MM.1S (cell line): ENCODE measurements around the gene SOST.

ENCODE experiments used
- DNase-seq: peaks from one replicate; pipeline ENCODE4 v3.0.0-alpha.2; 2015
- H2AFZ ChIP-seq: fragments of 300-600 bp; sonication (generic); 2 replicates; pipeline ENCODE4 v1.6.0; 2016; ENCODE audit warnings: antibody characterized with exemption, low read length
- H3F3A ChIP-seq: fragments of 300-600 bp; sonication (generic); 2 replicates; pipeline ENCODE4 v1.6.1; 2016; ENCODE audit warnings: mild to moderate bottlenecking, antibody characterized with exemption, low read length, moderate library complexity, mixed read lengths; ENCODE audit not compliant: insufficient read depth
- H3K27ac ChIP-seq: fragments of 300-600 bp; sonication (generic); 2 replicates; pipeline ENCODE4 v1.5.1; 2016; ENCODE audit warnings: mild to moderate bottlenecking, low read length
- H3K27me3 ChIP-seq: fragments of 300-600 bp; sonication (generic); replicated peaks from 2 replicates; pipeline ENCODE4 v1.6.0; 2016; ENCODE audit warnings: low read length; ENCODE audit not compliant: insufficient read depth
- H3K36me3 ChIP-seq: fragments of 300-600 bp; sonication (generic); replicated peaks from 2 replicates; pipeline ENCODE4 v1.6.1; 2016; ENCODE audit warnings: mild to moderate bottlenecking, low read length, mixed read lengths; ENCODE audit not compliant: insufficient read depth
- H3K4me1 ChIP-seq: fragments of 300-600 bp; sonication (generic); 2 replicates; pipeline ENCODE4 v1.6.1; 2016; ENCODE audit warnings: low read length, mixed read lengths
- H3K4me2 ChIP-seq: fragments of 300-600 bp; sonication (generic); 2 replicates; pipeline ENCODE4 v1.6.0; 2016; ENCODE audit warnings: low read depth, low read length
- H3K4me3 ChIP-seq: fragments of 300-600 bp; sonication (generic); 2 replicates; pipeline ENCODE4 v1.5.1; 2016; ENCODE audit warnings: low read length, mixed read lengths
- H3K79me2 ChIP-seq: fragments of 300-600 bp; sonication (generic); 2 replicates; pipeline ENCODE4 v1.6.1; 2016; ENCODE audit warnings: mixed run types, low read length, mixed read lengths
- H3K9ac ChIP-seq: fragments of 300-600 bp; sonication (generic); 2 replicates; pipeline ENCODE4 v1.6.1; 2016; ENCODE audit warnings: low read length, mixed read lengths
- H3K9me2 ChIP-seq: fragments of 300-600 bp; sonication (generic); replicated peaks from 2 replicates; pipeline ENCODE4 v1.6.1; 2016; ENCODE audit warnings: mild to moderate bottlenecking, low read length, mixed read lengths; ENCODE audit not compliant: insufficient read depth
- H3K9me3 ChIP-seq: fragments of 300-600 bp; sonication (generic); replicated peaks from 2 replicates; pipeline ENCODE4 v1.6.1; 2016; ENCODE audit warnings: mild to moderate bottlenecking, low read length, mixed read lengths; ENCODE audit not compliant: insufficient read depth
- H4K20me1 ChIP-seq: fragments of 300-600 bp; sonication (generic); 2 replicates; pipeline ENCODE4 v1.6.1; 2016; ENCODE audit warnings: mild to moderate bottlenecking, low read length, moderate library complexity, mixed read lengths; ENCODE audit not compliant: insufficient read depth
- EZH2 ChIP-seq: fragments of 300-600 bp; sonication (generic); optimal IDR thresholded peaks from 2 replicates; pipeline ENCODE3; 2017; ENCODE audit warnings: low read depth, mild to moderate bottlenecking, antibody characterized with exemption, low read length, mixed read lengths
- EZH2phosphoT487 ChIP-seq: fragments of 300-600 bp; sonication (generic); IDR thresholded peaks from 2 replicates; pipeline ENCODE4 v1.6.1; 2018; ENCODE audit warnings: antibody characterized with exemption, low read length
- TF ChIP-seq, protein P1 (sequence below): fragments of 300-600 bp; sonication (generic); IDR thresholded peaks from 2 replicates; pipeline ENCODE4 v1.5.1; 2016; ENCODE audit warnings: antibody characterized with exemption, low read length, mixed read lengths

SOST gene

DNA sequence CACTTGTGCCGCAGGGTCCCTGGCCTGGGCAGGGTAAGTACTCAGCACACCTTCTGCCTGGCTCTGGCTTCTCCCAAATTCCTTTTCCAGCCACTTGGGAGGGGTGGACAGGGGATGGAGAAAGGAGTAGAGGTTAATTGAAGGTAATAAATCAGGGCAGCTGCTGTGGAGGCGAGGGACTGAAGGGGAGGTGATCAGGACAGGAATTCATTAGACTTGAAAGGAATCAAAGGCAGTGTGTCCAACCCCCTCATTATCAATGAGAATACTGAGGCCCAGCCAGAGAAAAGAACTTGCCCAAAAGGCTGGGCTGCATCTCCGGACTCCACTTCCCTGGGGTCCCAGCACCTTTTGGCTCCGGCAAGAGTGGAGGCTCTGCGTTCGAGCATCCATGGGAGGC lies 2.4 kb downstream of the SOST start:
- Histone ChIP-seq H3K9me2 (no peaks in the 10 kb centered on the region), H3K36me3 (no peaks in the 10 kb centered on the region), H3K9ac (no peak overlapping the region), H3F3A (no peaks in the 10 kb centered on the region), H3K9me3 (no peaks in the 10 kb centered on the region), H3K4me3 (no peak overlapping the region), H3K4me2 (no peak overlapping the region), H3K27ac (no peak overlapping the region), H2AFZ (no peak overlapping the region), H3K4me1 (no peaks in the 10 kb centered on the region), H4K20me1 (no peaks in the 10 kb centered on the region), H3K79me2 (no peaks in the 10 kb centered on the region), H3K27me3 (peaks cover 86% of the 10 kb centered on the region)
- TF ChIP-seq EZH2phosphoT487: no peak
- DNase-seq: no peak

DNA sequence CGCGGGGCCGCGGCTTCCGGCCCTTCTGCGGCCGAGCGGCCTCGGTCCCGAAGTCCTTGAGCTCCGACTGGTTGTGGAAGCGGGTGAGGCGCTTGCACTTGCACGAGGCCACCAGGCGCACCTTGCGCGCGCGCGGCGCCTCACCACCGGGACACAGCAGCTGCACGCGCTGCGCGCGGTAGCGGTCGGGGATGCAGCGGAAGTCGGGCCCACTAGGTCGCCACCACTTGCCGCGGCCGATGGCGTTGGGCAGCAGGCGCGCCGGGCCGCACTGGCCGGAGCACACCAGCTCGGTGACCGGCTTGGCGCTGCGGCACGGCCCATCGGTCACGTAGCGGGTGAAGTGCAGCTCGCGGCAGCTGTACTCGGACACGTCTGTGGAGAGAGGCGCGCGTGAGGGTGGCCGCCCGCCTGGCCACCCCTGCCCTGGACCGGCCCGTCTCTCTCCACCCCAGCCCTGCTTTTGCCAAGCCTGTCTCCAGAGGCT lies 3.2 kb downstream of the SOST start:
- Histone ChIP-seq H3K4me2 (no peak overlapping the region), H3K36me3 (no peaks in the 10 kb centered on the region), H3K27me3 (peaks cover 93% of the 10 kb centered on the region), H3K4me3 (no peak overlapping the region), H3K9me3 (no peaks in the 10 kb centered on the region), H3K79me2 (no peaks in the 10 kb centered on the region), H3K27ac (no peak overlapping the region), H3K9me2 (no peaks in the 10 kb centered on the region), H4K20me1 (no peaks in the 10 kb centered on the region), H2AFZ (no peak overlapping the region), H3F3A (no peaks in the 10 kb centered on the region), H3K4me1 (no peaks in the 10 kb centered on the region), H3K9ac (no peak overlapping the region)
- TF ChIP-seq EZH2: no peak
- TF ChIP-seq EZH2phosphoT487: no peak
- TF ChIP-seq, protein P1, sequence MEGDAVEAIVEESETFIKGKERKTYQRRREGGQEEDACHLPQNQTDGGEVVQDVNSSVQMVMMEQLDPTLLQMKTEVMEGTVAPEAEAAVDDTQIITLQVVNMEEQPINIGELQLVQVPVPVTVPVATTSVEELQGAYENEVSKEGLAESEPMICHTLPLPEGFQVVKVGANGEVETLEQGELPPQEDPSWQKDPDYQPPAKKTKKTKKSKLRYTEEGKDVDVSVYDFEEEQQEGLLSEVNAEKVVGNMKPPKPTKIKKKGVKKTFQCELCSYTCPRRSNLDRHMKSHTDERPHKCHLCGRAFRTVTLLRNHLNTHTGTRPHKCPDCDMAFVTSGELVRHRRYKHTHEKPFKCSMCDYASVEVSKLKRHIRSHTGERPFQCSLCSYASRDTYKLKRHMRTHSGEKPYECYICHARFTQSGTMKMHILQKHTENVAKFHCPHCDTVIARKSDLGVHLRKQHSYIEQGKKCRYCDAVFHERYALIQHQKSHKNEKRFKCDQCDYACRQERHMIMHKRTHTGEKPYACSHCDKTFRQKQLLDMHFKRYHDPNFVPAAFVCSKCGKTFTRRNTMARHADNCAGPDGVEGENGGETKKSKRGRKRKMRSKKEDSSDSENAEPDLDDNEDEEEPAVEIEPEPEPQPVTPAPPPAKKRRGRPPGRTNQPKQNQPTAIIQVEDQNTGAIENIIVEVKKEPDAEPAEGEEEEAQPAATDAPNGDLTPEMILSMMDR: no peak
- DNase-seq: no peak

DNA sequence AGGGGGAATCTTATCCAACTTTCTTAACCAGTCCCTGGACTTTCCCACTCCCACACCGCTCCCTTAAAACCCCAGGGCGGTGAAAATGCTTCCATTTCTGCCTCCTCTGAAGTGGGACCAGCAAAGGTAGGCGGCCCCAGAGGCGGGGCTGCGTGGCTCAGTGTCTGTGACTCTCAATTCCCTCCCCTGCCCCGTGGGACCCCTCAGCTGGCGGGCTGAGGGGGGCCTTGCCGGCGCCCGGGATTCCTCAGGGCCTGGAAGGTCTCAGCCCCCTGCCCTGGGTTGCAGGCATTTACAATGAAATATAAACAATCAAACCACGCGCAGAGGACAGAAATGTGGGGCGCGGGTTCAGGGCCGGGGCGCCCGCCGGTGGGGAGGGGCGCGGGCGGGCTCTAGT lies 3.6 kb downstream of the SOST start:
- TF ChIP-seq, protein P1: no peak
- no peak for TF ChIP-seq EZH2phosphoT487
- no peak for TF ChIP-seq EZH2
- peaks cover 95% of the 10 kb centered on the region for H3K27me3 ChIP-seq
- H3F3A ChIP-seq: no peaks in the 10 kb centered on the region
- no peak for DNase-seq
- H3K9ac ChIP-seq: no peak overlapping the region
- no peak overlapping the region for H3K27ac ChIP-seq
- no peaks in the 10 kb centered on the region for H3K4me1 ChIP-seq
- H3K36me3 ChIP-seq: no peaks in the 10 kb centered on the region
- H3K9me2 ChIP-seq: no peaks in the 10 kb centered on the region
- no peaks in the 10 kb centered on the region for H3K9me3 ChIP-seq
- no peak overlapping the region for H3K4me3 ChIP-seq
- H2AFZ ChIP-seq: no peak overlapping the region
- no peaks in the 10 kb centered on the region for H3K79me2 ChIP-seq
- H3K4me2 ChIP-seq: no peak overlapping the region
- no peaks in the 10 kb centered on the region for H4K20me1 ChIP-seq

GRCh38 chr17:43753493-43754129 lies 5.0 kb downstream of the SOST start:
- no peak overlapping the region for H3K9ac ChIP-seq
- no peak overlapping the region for H3K4me3 ChIP-seq
- H3K9me3 ChIP-seq: no peaks in the 10 kb centered on the region
- H3K27me3 ChIP-seq: peaks cover 93% of the 10 kb centered on the region
- no peak overlapping the region for H3K27ac ChIP-seq
- no peaks in the 10 kb centered on the region for H3K36me3 ChIP-seq
- TF ChIP-seq EZH2 (no peak), EZH2phosphoT487 (no peak)
- TF ChIP-seq, protein P1: no peak
- H2AFZ ChIP-seq: no peak overlapping the region
- no peak for DNase-seq
- no peaks in the 10 kb centered on the region for H4K20me1 ChIP-seq
- no peaks in the 10 kb centered on the region for H3K79me2 ChIP-seq
- H3K4me2 ChIP-seq: no peak overlapping the region
- H3K9me2 ChIP-seq: no peaks in the 10 kb centered on the region
- H3K4me1 ChIP-seq: no peaks in the 10 kb centered on the region
- no peaks in the 10 kb centered on the region for H3F3A ChIP-seq
